Stimulated activated CD8-positive, alpha-beta memory T cell treated with anti-CD3 and anti-CD28 coated beads, Interleukin-12 subunit alpha, Interleukin-12 subunit beta, amount 100 ng/mL, for 24 hours (primary cell): Measurements from ENCODE around the gene CUX1.
"Not testable (repeated sequence)": the region's sequence is repeated elsewhere in the genome, so short reads cannot be mapped to it uniquely, and the experiment has no call there.

Source experiments
- DNase-seq: peaks from one replicate; pipeline ENCODE4 v3.0.0-alpha.2; 2020; ENCODE audit errors: extremely low read depth

Gene CUX1

GRCh38 chr7:101823596-101823995, 6.2 kb downstream of the CUX1 start:
- no peak for DNase-seq

GRCh38 chr7:101824440-101824839, 7.0 kb downstream of the CUX1 start:
- DNase-seq: no peak

- no peak for DNase-seq
These were observed 8.8 kb downstream of the CUX1 start for GRCh38 chr7:101826081-101826835.

- DNase-seq: no peak
These were observed 11.0 kb downstream of the CUX1 start for GRCh38 chr7:101828301-101829020.

GRCh38 chr7:101829374-101829773, 11.9 kb downstream of the CUX1 start:
- no peak for DNase-seq

- DNase-seq: no peak
These were observed 12.4 kb downstream of the CUX1 start for GRCh38 chr7:101829821-101830220.

- not testable (repeated sequence) for DNase-seq
These were observed 14.0 kb downstream of the CUX1 start for GRCh38 chr7:101831396-101831795.

GRCh38 chr7:101832205-101832631, 14.8 kb downstream of the CUX1 start:
- DNase-seq: no peak

GRCh38 chr7:101832685-101833375, 15.4 kb downstream of the CUX1 start:
- no peak for DNase-seq

GRCh38 chr7:101833799-101834198, 16.4 kb downstream of the CUX1 start:
- DNase-seq: no peak

- DNase-seq: no peak
These were observed 17.7 kb downstream of the CUX1 start for GRCh38 chr7:101835136-101835535.

- not testable (repeated sequence) for DNase-seq
These were observed 20.0 kb downstream of the CUX1 start for GRCh38 chr7:101837433-101837832.

- DNase-seq: no peak
These were observed 21.5 kb downstream of the CUX1 start for GRCh38 chr7:101838837-101839483.

GRCh38 chr7:101841328-101841727, 23.9 kb downstream of the CUX1 start:
- no peak for DNase-seq

GRCh38 chr7:101843293-101844271, 26.2 kb downstream of the CUX1 start:
- no peak for DNase-seq

- no peak for DNase-seq
These were observed 28.5 kb downstream of the CUX1 start for GRCh38 chr7:101845974-101846373.

- DNase-seq: no peak
These were observed 29.5 kb downstream of the CUX1 start for GRCh38 chr7:101846800-101847538.

- DNase-seq: no peak
These were observed 31.0 kb downstream of the CUX1 start for GRCh38 chr7:101848208-101848951.

GRCh38 chr7:101849314-101849713, 31.9 kb downstream of the CUX1 start:
- DNase-seq: not testable (repeated sequence)
